SK-N-MC (cell line): Measurements from ENCODE around the gene TGFBR3.

ENCODE experiments used
- EZH2 ChIP-seq: fragments of 200-600 bp; sonication (generic); IDR thresholded peaks from one replicate; pipeline ENCODE4 v1.6.1; 2017; ENCODE audit warnings: antibody characterized with exemption
- FOXP2 ChIP-seq: optimal IDR thresholded peaks from 2 replicates; pipeline ENCODE3; 2011; ENCODE audit warnings: mild to moderate bottlenecking, moderate library complexity; ENCODE audit not compliant: insufficient read depth; ENCODE audit errors: extremely low read length, control extremely low read depth
- POLR2AphosphoS5 ChIP-seq: IDR thresholded peaks from 2 replicates; pipeline ENCODE4 v1.6.1; 2012; ENCODE audit warnings: mild to moderate bottlenecking, low read depth, low read length, borderline replicate concordance

DNA sequence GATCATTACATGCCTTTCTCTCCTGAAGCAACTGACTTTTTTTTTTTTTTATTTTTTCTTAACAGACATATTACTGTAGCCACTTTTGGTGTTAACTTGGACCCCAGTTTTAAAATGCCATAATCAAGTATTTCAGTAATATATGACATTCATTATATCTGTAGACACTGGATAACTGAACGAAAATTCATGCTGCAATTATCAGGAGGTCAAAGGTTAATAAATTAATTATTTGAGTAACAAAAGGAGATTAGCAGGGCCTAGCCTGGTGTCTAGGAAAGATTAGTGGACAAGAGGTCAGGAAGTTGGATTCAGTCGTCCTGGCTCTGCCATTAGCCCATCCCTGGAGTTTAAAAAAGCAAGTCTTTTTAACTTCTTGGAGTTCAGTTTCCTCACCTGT is 168.1 kb downstream of the TGFBR3 start:
- TF ChIP-seq FOXP2 (no peak), EZH2 (no peak), POLR2AphosphoS5 (no peak)
